CD4-positive, alpha-beta T cell treated with Interleukin-6 for 4 hours (primary cell): ENCODE measurements around the gene TBC1D22A.
"Not testable (repeated sequence)": the region's sequence is repeated elsewhere in the genome, so short reads cannot be mapped to it uniquely, and the experiment has no call there.

Source experiments
- DNase-seq: peaks from one replicate; pipeline ENCODE4 v3.0.0-alpha.2; 2020; ENCODE audit warnings: mixed read lengths

The TBC1D22A gene

DNA sequence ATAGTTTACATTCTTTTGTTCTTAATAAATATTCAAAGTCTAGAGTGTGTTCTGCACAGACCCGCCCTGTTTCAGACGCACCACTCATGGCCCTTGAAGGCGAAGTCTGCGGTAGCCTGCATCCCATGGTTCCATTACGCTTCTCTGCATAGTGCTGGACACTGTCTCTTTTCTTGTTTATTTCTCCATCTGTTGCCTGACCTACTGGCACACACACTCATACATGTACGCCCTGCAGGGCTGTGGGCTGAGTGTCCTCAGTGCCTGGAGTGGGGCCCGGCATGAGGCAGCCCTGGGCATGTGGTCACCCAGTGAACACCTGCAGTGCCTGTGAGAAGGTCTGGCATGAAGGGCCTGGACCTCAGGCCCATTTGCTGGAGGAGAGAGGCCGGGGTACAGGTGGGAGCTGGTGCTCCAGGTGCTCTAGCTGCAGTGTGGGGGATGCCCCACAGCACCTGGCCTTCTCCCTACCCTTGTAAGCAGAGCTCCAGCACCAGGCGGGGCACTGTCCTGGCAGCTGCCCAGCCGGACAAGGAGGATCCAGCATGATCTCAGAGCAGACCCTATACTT, 404.1 kb downstream of the TBC1D22A start:
- no peak for DNase-seq

DNA sequence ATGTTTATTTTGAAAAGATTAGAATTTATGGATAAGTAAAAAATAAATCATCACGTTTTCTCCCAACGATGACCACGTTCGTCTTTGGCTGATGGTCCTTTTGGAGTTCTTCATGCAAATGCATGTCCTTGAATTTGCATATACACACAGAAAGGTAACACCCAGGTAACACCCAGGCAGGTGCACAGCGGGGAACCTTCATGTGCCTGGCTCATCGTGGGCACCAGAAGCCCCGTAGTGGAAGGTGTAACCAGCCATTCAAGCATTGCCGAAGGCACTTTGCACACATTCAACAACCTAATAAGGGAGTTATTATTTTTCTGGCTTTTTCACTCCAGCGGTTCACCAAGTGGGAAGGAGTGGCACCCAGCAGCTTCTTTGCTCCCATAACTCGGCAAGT, 404.6 kb downstream of the TBC1D22A start:
- DNase-seq, result no peak

DNA sequence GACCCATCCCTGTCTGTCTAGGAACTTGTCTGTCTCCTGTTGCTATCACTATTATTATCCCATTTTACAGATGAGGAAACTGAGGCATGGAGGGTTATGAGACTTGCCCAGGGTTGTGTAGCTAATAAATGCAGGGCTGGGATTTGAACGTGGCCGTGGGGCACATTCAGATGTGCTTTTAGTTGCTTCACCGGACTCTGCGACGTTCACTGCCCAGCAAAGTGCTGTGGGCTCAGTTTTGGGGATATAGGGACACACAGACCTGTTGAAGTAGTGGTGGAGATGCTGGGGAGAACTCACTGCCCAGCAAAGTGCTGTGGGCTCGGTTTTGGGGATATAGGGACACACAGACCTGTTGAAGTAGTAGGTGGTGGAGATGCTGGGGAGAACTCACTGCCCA, 405.5 kb downstream of the TBC1D22A start:
- not testable (repeated sequence) for DNase-seq

DNA sequence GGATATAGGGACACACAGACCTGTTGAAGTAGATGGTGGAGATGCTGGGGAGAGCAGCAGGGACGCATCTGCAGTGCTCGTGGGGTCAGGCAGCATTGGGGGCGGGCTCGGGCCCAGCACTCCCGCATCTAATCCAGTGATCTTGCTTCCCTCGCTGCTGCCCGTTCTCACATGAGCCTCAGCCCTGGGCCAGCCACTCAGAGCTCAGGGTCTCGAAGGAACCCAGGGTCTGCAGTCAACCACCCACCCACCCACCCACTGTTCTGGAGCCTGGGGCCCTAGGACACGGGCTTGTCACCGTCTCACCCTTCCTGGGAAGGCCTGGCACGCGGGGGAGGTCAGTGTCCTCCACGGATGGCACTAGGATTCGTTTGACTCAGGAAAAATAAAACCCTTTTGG, 406.0 kb downstream of the TBC1D22A start:
- DNase-seq, result no peak

DNA sequence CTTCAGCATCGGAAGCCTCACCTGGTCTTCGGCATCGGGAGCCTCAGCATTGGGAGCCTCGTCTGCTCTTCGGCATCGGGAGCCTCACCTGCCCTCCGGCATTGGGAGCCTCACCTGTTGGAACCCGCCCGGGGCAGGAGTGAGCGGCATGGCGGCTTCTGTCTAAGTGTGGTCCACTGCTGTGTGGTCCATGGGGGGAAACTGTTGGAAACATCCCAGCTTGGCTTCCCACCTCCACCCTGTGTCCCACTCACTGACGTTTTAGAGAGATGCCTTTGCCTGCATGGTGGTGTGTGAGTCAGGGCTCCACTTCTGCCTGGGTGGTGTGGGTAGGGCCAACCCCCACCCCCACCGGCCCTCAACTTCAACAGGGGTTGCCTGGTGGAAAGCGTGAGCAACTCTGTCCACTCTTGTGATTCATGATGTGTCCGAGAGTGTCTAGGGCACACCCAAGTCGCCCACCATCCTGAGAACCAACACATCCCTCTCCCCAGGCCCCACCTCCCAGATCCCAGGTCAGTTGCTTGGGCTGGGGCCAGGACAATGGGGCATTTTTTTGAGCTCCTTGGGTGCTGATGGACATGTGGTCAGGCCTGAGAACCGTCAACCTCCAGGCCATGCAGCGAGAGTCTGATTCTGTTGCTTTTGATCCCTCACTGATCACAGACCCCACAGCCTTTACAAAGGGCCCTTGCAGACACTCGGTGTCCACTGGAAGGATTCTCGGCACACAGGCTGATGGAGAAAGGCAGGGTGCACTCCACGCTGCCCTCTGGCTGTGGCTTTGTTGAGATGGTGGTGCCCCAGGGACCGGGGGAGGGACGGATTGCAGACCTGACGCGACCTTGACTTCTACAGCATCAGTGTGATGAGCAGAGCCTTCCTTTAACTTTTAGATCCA, 406.7 kb downstream of the TBC1D22A start:
- DNase-seq, result no peak

DNA sequence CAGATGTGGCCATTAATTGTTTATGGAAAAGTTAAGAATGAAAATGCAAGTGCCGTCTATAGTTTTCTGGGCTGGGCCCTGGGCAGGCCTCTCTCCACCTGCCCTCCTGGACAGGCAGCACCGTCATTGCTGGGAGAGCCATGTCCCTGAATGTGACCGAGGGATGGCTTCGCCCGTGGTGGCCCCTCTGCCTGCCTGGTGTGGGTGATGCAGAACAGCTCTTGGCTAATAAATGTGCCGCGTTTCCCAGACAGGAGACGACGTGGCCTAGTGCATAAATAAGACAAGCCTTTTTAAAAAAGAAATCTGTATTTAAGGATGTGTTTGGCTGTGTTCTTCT, 407.3 kb downstream of the TBC1D22A start:
- DNase-seq, result no peak

DNA sequence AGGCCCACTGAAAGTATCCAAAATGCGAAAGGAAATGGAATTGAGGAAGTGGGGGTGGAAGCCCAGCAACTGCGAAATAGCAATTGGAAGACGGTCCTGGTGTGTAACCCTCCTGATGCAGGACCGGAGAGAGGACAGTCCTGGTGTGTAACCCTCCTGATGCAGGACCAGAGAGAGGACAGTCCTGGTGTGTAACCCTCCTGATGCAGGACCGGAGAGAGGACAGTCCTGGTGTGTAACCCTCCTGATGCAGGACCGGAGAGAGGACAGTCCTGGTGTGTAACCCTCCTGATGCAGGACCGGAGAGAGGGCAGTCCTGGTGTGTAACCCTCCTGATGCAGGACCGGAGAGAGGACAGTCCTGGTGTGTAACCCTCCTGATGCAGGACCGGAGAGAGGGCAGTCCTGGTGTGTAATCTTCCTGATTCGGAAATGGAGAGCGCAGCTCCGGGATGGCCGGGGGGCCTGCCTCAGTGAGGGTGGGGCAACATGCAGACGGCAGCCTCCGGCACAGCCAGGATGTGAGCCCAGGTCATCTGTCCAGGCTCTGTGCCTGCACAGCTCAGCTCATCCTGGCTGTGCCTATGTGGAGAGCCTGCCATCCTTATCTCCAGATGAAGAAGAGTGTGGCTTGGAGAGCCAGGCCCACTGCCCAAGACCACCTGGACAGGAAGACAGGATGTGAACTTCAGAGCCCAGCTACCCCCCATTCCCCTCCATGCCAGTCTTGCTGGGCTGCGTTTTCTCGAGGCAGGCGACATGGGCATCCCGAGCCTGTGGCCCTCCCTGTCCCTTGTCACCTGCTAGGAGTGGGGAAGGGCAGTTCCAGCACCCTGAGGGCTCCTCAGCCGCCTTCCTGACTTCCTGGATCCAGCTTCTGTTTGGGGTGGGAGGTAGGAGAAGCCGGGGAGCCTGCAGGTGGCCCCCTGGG, 408.3 kb downstream of the TBC1D22A start:
- not testable (repeated sequence) for DNase-seq

DNA sequence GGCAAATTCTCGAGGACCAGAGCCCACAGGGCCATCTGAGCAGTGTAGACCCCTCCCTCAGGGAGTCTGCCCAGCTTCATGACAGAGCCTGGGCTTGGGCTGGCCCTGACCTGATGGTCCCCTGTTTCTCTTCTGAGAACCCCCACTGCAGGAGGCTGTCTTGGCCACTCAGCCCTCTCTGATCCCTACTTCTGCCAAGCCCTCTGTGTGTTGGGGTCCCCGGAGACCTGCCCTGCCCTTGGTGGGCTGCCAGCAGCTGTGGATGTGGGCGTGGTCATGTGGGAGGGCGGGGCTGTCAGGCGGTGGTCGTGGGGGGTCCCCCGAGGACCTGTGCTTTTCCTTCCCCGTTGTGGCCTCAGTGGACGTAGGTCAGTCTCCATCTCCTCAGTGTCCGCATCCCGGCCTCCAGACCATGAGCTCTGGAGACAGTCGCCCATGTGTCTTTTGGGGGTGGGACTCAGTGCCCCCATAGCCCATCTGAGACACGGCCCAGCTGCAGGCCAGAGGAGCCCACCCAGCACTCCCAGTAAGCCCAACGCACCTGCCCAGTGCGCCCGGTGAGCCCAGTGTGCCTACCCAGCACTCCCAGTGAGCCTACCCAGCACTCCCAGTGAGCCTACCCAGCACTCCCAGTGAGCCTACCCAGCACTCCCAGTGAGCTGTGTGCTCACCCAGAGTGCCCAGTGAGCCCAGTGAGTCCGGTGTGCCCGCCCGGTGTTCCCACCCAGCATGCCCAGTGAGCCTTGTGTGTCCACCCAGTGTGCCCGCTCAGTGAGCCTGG, 409.2 kb downstream of the TBC1D22A start:
- no peak for DNase-seq

DNA sequence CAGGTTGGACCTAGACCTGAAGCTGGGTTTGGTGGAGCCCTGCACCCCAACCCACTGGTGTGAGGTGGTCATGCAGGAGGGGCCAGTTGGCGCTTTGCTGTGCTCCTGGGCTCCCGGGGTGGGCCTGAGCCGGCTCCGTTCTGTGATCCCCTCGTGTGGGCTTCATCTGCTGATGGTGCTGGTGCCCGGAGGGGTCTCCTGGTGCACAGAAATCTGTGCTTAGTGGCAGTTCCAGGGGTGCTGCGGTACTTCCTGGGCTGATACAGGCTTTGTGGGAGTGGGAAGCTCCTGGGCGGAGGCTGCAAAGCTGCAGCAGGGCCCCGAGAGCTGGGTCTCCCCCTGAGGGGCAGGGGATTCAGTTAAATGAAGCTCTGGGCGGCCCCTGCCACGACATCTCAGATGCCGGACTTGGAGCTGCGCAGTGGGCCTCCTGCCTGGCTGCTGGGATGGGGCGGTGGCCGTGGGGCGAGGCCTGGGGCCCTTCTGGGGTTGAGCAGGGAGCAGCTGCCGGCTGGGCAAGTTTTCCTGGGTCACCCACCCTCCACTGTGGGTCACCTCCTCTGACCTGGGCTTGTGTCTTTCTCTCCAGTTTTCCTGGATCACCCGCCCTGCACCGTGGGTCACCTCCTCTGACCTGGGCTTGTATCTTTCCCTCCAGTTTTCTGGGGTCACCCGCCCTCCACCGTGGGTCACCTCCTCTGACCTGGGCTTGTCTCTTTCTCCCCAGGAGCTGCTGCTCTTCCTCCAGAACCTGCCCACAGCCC, 410.5 kb downstream of the TBC1D22A start:
- no peak for DNase-seq

DNA sequence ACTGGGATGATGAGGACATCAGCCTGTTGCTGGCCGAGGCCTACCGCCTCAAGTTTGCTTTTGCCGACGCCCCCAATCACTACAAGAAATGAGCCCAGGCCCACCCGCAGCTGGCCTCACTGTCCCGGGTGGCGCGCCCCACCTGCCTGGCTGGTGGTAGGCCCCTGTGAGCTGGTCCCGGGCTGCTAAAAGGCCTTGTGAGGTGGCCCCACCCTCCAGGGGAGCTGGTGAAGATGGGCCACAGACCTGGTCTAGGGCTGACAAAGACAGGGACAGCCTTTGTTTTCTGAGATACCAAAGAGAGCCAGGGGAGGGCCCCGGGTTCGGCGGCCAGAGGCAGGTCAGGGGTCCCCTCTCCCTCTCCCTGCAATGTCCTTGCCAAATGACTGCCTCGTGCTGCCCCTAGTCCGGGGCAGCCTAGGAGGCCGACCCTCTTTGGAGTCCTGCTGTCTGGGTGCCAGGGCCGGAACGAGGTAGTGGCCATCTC, 411.1 kb downstream of the TBC1D22A start:
- no peak for DNase-seq

DNA sequence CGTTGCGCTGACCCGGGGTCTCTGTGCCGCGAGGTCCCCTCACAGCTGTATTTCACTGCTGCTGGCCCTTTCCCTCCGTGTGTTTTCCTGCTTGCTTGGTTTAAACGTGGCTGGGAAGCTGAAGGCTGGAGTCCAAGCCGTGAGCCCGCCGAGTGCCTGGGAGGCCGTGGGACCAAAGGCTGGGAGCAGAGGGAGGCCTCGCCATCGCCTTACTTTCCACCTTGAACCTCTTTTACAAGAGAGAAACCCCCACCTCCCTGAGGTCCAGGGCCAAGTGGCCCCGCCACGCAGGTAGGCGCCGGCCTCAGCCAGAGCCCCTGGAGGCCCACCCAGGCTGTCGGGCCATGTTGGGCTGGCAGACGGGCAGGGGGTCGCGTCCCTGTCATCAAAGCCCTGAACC, 411.6 kb downstream of the TBC1D22A start:
- DNase-seq, result no peak

DNA sequence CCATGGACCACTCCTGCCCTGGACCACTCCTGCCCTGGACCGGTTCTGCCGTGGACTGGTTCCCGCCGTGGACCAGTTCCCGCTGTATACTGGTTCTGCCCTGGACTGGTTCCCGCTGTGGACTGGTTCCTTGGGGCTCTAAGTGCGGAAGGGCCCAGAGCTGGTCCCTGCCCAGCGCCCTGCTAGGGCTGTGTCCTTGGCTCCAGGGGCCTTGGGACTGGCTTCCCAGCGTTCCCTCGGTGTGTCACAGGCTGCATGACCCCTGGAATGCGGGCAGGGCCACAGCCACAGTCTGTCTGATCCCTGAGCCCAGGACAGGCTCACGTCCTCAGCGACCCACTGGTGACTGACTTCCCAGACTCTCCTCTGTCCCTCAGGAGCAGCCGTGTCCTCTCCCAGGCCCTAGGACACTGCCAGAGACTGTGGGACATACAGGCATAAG, 412.2 kb downstream of the TBC1D22A start:
- no peak for DNase-seq

DNA sequence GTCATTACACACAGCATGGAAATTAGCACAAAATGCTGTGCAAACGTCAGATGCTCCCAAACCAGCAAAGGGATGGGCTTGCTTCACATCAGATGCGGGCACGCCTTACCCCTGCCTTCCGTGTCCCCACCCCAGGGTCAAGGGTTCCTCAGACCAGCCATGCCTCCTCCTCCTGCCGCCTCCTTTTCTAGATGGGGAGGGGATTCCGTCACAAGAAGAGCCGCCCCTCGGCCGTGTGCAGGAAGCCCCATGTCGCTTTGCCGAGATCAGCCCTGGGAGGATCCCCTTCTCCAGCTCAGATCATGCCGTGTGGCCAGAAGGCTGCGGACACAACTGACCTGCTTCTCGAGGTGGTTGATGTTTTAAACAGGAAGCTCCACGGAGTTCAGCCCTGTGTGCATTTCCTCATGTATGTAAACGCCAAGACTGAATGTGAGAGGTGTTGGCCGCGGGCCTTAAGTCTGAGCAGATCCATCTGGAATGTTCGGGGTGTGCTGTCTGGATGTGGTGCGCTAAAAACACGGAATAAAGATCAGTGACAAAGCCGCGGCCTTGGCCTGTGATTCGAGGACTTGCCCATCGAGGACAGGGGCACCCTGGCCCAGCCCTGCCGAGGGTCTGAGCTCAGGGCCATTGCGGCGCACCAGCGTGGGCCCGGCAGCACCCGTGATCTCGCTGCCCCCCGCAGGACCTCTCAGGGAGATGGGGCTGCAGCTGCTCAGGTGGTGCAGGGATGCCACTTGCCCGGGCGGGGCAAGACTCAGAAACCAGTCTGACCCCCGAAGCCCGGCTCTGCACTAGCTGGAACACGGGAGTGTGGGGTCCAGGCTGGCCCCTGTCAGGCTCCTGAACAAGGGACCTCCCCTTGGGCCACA, 412.9 kb downstream of the TBC1D22A start:
- DNase-seq, result no peak

DNA sequence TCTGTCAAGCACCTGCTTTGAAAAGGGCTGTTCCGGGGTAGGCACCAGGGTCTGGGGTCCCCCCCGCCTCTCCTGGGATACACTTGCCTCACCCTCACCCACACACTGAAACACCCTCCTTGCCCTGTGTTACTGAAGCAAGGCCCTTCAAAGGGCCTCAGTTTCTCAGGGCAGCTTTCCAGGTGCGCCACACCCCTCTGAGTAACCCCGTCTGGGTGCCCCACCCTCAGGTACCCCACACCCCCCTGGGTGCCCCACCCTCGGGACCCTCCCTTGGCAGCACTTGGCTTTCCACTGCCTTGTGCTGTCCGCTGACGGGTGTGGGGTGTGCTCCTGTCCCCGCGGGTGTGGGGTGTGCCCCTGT, 413.6 kb downstream of the TBC1D22A start:
- DNase-seq, result no peak

DNA sequence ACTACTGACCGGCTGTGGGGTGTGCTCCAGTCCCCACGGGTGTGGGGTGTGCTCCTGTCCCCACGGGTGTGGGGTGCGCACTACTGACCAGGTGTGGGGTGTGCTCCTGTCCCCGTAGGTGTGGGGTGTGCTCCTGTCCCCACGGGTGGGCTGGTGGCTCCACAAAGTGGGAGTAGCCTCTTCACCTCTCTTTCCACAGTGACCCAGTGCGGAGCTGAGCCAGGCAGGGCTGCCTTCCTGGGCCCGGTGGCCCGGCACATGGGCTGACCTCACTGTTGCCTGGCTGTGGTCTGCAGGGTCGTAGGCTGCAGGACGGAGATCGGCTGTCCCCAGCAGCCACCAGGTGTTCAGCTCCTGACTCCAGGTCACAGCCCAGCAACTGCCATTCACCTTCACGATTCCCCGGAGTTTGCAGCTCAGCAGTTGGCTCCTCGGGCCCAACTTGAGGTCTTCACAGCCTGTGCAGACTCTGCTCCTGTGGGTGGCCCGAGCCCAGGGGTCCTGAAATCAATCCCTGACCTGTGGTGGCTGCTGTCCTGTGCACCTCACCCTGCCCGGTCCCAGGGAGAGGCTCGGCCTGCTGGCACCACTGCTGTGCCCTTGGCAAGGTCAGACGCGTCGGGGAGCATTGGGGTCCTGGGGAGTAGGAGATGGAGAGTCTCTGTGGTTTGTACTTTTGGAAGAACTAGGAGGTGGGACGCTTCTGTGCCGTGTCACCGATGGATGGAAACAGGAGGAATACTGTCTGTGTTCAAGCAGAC, 414.3 kb downstream of the TBC1D22A start:
- DNase-seq, result no peak

DNA sequence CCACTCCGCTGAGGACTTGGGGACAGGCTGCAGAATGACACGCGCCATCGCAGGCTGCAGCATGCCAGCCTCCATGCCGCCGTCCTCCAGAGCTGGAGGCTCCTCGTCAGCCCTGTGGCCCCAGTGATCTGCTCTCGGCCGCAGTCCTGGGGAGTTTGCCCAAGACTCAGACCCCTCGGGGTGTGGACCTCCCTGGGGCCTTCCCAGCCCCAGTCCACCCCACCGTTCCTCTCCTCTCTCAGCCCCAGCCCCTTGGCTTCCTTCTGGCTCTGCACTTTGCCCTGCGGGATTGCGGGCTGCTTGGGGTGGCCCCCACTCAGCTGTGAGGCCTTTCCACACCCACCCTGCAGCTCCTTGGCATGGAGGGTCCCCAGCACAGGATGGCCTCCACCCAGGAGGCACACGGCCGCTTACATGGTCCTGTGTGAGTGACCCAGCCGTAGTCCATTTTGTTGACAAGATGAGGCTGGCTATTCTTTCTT, 414.9 kb downstream of the TBC1D22A start:
- no peak for DNase-seq

DNA sequence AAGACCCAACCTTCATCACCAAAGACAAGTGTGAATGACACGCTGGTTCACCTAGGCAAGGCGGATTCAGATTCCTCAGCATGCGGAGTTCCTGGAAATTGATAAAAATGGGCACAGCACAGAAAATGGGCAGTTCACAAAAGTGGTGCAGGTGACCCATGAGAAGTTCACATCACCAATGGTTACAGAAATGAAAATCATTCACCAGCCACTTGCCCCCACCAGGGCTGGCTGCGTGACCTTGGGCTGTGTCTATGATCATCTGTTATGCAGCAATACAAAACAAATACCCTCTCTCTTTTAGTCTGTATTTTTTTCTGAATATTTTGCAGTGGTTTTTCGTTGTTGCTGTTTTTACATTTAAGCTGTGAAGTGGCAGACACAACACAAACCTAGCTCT, 415.9 kb downstream of the TBC1D22A start:
- DNase-seq, result no peak

DNA sequence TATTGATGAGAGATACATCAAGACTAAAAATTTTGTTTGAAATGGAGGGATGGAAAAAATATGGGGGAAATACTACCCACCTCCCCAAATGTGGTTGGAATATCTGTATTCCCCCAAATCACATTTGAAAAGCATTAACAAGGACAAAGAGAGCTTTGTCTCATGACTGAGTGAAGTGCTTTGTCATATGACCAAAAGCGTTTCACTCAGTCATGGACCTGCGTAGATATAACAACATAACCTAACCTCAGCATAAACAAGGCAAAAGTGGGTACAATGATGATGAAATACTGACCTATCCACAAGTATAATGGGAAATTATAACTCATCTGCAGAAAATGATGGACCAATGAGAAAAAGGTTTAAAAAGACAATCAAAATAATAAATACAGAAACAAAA, 418.3 kb downstream of the TBC1D22A start:
- no peak for DNase-seq

DNA sequence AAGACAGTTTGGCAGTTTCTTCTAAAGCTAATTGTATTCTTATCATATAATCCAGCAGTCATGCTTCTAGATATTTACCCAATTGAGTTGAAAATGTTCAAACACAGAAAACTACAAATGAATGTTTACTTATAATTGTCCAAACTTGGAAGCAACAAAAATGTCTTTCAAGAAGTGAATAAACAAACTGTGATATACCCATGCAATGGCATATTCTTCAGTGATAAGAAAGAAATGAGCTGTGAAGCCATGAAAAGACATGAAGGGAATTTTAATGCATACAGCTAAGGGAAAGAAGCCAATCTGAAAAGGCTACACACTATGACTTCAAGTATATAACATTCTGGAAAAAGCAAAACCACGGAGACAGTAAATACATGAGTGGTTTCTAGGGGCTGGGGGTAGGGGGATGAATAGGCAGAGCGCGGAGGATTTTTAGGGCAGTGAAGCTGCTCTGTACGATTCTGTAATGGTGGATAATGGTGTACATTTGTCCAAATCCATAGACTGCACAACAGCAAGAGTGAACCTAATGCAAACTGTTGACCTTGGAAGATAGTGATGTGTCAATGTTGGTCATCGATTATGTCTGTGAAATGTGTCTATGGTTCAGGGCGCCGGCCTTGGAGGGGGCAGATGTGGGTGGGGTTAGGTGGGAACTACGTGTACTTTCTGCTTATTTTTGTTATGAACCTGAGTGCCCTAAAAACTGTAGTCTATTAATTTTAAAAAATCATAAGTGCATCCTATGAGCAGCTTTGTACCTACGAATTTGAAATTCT, 424.9 kb downstream of the TBC1D22A start:
- no peak for DNase-seq
